IMR-90 (cell line): ENCODE results near the gene NMNAT3. TPM values are rescaled to one million over a fixed set of nuclear protein-coding genes. Genes with fewer than 3 reads are reported as not detected.

ENCODE experiments used
- ATAC-seq: fragments of 200-7000 bp; cut with Tn5 transposase; 2 replicates; pipeline ENCODE4 v1.9.1; 2020; ENCODE audit warnings: low read depth, mild to moderate bottlenecking, moderate library complexity
- BruUV-seq: library from RNA; stranded (reverse); fragments of 400-500 nt; replicated peaks from 2 replicates; lab custom pipeline; 2021; lab: Mats Ljungman, UMichigan
- CTCF ChIA-PET: fragments of 300-600 bp; formaldehyde crosslinking; extraction: SDS; loops from one replicate; lab custom pipeline; 2021; ENCODE audit warnings: antibody characterized with exemption; lab: Yijun Ruan, JAX
- POLR2A ChIA-PET: fragments of 300-600 bp; sonication (Branson Sonifier 250); formaldehyde crosslinking; loops from one replicate; lab custom pipeline; 2022; ENCODE audit warnings: antibody characterized with exemption; ENCODE audit not compliant: unreplicated experiment; lab: Charles Lee
- DNase-seq: peaks from one replicate; pipeline ENCODE4 v3.0.0; 2013
- H2AFZ ChIP-seq: replicated peaks from 2 replicates; pipeline ENCODE3; 2013; ENCODE audit warnings: low read length, mild to moderate bottlenecking; ENCODE audit not compliant: poor library complexity
- H2AK5ac ChIP-seq: 2 replicates; pipeline ENCODE4 v1.6.1; 2013; ENCODE audit warnings: low read depth, low read length, inconsistent platforms
- H2AK9ac ChIP-seq: replicated peaks from 2 replicates; pipeline ENCODE3; 2013; ENCODE audit warnings: mild to moderate bottlenecking, low read depth, low read length, moderate library complexity; ENCODE audit not compliant: poor library complexity
- H2BK120ac ChIP-seq: 2 replicates; pipeline ENCODE4 v1.6.1; 2013; ENCODE audit warnings: low read depth, low read length, inconsistent platforms
- H2BK15ac ChIP-seq: 3 replicates; pipeline ENCODE4 v1.6.1; 2013; ENCODE audit warnings: low read depth, low read length, inconsistent platforms
- H2BK20ac ChIP-seq: 2 replicates; pipeline ENCODE4 v1.6.1; 2013; ENCODE audit warnings: low read depth, mild to moderate bottlenecking, inconsistent platforms, low read length, moderate library complexity
- H2BK5ac ChIP-seq: 2 replicates; pipeline ENCODE4 v1.6.1; 2013; ENCODE audit warnings: mild to moderate bottlenecking, low read depth, low read length, inconsistent platforms; ENCODE audit not compliant: poor library complexity, severe bottlenecking
- H3K14ac ChIP-seq: replicated peaks from 2 replicates; pipeline ENCODE4 v1.6.1; 2013; ENCODE audit warnings: low read depth, low read length, inconsistent platforms
- H3K18ac ChIP-seq: 2 replicates; pipeline ENCODE4 v1.6.1; 2013; ENCODE audit warnings: low read depth, low read length, control low read depth
- H3K23ac ChIP-seq: 2 replicates; pipeline ENCODE4 v1.6.1; 2013; ENCODE audit warnings: low read depth, low read length, inconsistent platforms
- H3K27ac ChIP-seq: 2 replicates; pipeline ENCODE4 v1.5.1; 2013; ENCODE audit warnings: mild to moderate bottlenecking, control low read depth, low read length; ENCODE audit not compliant: insufficient read depth
- H3K27me3 ChIP-seq: 2 replicates; pipeline ENCODE4 v1.6.1; 2013; ENCODE audit warnings: low read length; ENCODE audit not compliant: control insufficient read depth, insufficient read depth
- H3K36me3 ChIP-seq: 2 replicates; pipeline ENCODE4 v1.6.1; 2013; ENCODE audit warnings: low read length, mixed read lengths; ENCODE audit not compliant: control insufficient read depth, insufficient read depth
- H3K4ac ChIP-seq: 2 replicates; pipeline ENCODE4 v1.6.1; 2013; ENCODE audit warnings: low read depth, low read length, inconsistent platforms
- H3K4me1 ChIP-seq: 2 replicates; pipeline ENCODE4 v1.6.1; 2013; ENCODE audit warnings: low read length, mixed read lengths; ENCODE audit not compliant: control insufficient read depth, insufficient read depth
- H3K4me2 ChIP-seq: 2 replicates; pipeline ENCODE4 v1.6.1; 2013; ENCODE audit warnings: low read depth, mild to moderate bottlenecking, control low read depth, low read length, moderate library complexity
- H3K4me3 ChIP-seq: 2 replicates; pipeline ENCODE4 v1.5.1; 2013; ENCODE audit warnings: low read depth, mild to moderate bottlenecking, control low read depth, low read length, moderate library complexity; ENCODE audit not compliant: insufficient read depth
- H3K56ac ChIP-seq: 2 replicates; pipeline ENCODE4 v1.6.1; 2013; ENCODE audit warnings: low read length, inconsistent platforms; ENCODE audit not compliant: insufficient read depth; ENCODE audit errors: extremely low read depth
- H3K79me1 ChIP-seq, 2 experiments: 2 replicates each; pipeline ENCODE4 v1.6.1; 2013; ENCODE audit warnings: low read length in 2 of 2, inconsistent platforms in 1 of 2, low read depth in 1 of 2
- H3K9ac ChIP-seq: 2 replicates; pipeline ENCODE4 v1.6.1; 2013; ENCODE audit warnings: low read depth, low read length, control low read depth
- H3K9me1 ChIP-seq: 2 replicates; pipeline ENCODE4 v1.6.1; 2013; ENCODE audit warnings: low read length, inconsistent platforms; ENCODE audit not compliant: insufficient read depth
- H3K9me3 ChIP-seq: 2 replicates; pipeline ENCODE4 v1.6.1; 2013; ENCODE audit warnings: low read length; ENCODE audit not compliant: control insufficient read depth, insufficient read depth
- H4K20me1 ChIP-seq: 2 replicates; pipeline ENCODE4 v1.6.1; 2013; ENCODE audit warnings: low read length, inconsistent platforms; ENCODE audit not compliant: insufficient read depth
- H4K5ac ChIP-seq: 2 replicates; pipeline ENCODE4 v1.6.1; 2013; ENCODE audit warnings: mild to moderate bottlenecking, low read depth, low read length, control low read depth
- H4K8ac ChIP-seq, 2 experiments: 2 replicates each; pipeline ENCODE4 v1.6.1; 2013; ENCODE audit warnings: low read depth in 2 of 2, low read length in 2 of 2, control low read depth in 1 of 2, inconsistent platforms in 1 of 2
- H4K91ac ChIP-seq: 2 replicates; pipeline ENCODE4 v1.6.1; 2013; ENCODE audit warnings: low read depth, low read length, inconsistent platforms; ENCODE audit not compliant: insufficient read depth
- CHD1 ChIP-seq: IDR thresholded peaks from 2 replicates; pipeline ENCODE4 v1.6.1; 2012; ENCODE audit warnings: low read depth, low read length, improper control_type of control experiment
- MAFK ChIP-seq: IDR thresholded peaks from 2 replicates; pipeline ENCODE4 v1.6.1; 2012; ENCODE audit warnings: low read depth, low read length, improper control_type of control experiment
- MAZ ChIP-seq: IDR thresholded peaks from 2 replicates; pipeline ENCODE4 v1.6.1; 2012; ENCODE audit warnings: low read depth, mild to moderate bottlenecking, low read length, improper control_type of control experiment, moderate library complexity, borderline replicate concordance
- POLR2A ChIP-seq: IDR thresholded peaks from 2 replicates; pipeline ENCODE4 v1.6.1; 2012; ENCODE audit warnings: mild to moderate bottlenecking, low read depth, low read length
- RFX5 ChIP-seq: IDR thresholded peaks from 2 replicates; pipeline ENCODE4 v1.8.0; 2012; ENCODE audit warnings: low read depth, mild to moderate bottlenecking, low read length, moderate library complexity
- WGBS, 2 experiments: methylation state at CpG; one replicate each; pipeline versions ENCODE4 v1.1.5 to v1.1.7; 2013; ENCODE audit warnings: missing lambda C conversion rate in 2 of 2; ENCODE audit not compliant: insufficient read length in 1 of 2; ENCODE audit errors: extremely low coverage in 2 of 2; 5-methylcytosine and 5-hydroxymethylcytosine counted together
- dilution Hi-C: fragments of 300-500 bp; cut with HindIII; formaldehyde crosslinking; loops from one replicate; pipeline ENCODE4 v1.14.3; 2018; ENCODE audit warnings: low sequenced_read_pairs; ENCODE audit not compliant: unreplicated experiment
- in situ Hi-C: fragments of 300-500 bp; cut with MboI; formaldehyde crosslinking; loops from 3 replicates; pipeline ENCODE4 v1.14.3; 2019; ENCODE audit warnings: low sequenced_read_pairs, inconsistent platforms, mixed read lengths
- intact Hi-C: fragments of 100-400 bp; cut with micrococcal nuclease; formaldehyde crosslinking; loops from 2 replicates; pipeline ENCODE4 v1.10.0; 2022
- polyA plus RNA-seq, 3 experiments: library from polyadenylated mRNA; depleted of rRNA; stranded (reverse); fragments of >200 nt; gene quantifications; 2 replicates each; pipeline ENCODE4 v1.2.3, GENCODE V29; 2012; ENCODE audit warnings: low replicate concordance in 1 of 3
- total RNA-seq: library from RNA; depleted of rRNA; stranded (reverse); fragments of >200 nt; gene quantifications from 2 replicates; pipeline ENCODE4 v1.2.3, GENCODE V29; 2012
- TF ChIP-seq, protein P1 (sequence below): conservative IDR thresholded peaks from 2 replicates; pipeline ENCODE4 v1.5.1; 2012; ENCODE audit warnings: mild to moderate bottlenecking, low read depth, low read length, improper control_type of control experiment

The NMNAT3 gene
- total and polyA plus RNA-seq, 2 of the 4 experiments (the other 2 are of a cell fraction), result 0.12 to 0.36 TPM

DNA sequence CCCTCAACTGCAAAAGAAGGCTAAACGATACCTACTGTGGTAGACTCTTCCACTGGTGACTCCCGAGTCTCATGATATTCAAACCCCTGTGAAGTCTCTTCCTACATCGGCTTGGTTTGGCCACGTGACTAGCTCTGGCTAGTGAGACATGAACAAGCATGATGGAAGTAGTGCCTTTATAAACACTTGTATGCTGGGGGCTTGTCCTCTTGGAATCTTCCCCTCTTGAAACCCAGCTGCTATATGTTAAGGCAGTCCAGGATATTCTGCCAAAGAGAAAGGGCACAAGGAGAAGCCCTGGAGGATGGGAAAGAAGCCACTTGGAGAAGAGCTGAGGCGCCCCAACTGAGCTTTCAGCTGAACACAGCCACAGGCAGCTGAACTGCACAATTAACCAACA lies 154.6 kb downstream of the NMNAT3 start:
- H3K56ac ChIP-seq, result no peak overlapping the region
- no peak overlapping the region for H3K27ac ChIP-seq
- in situ Hi-C loops (no loop called here), dilution Hi-C loops (no loop called here), intact Hi-C loops (no loop called here)
- WGBS, 2 experiments, result no CpG with 5 or more reads among the region's 5 CpGs
- H2AK9ac ChIP-seq, result no peak overlapping the region
- H3K4me1 ChIP-seq, result no peaks in the 10 kb centered on the region
- no peak overlapping the region for H4K5ac ChIP-seq
- no peak overlapping the region for H3K4me3 ChIP-seq
- no peaks in the 10 kb centered on the region for H4K20me1 ChIP-seq
- H3K4me2 ChIP-seq, result no peak overlapping the region
- H2BK5ac ChIP-seq, result no peak overlapping the region
- no peaks in the 10 kb centered on the region for H3K9me3 ChIP-seq
- no peak for ATAC-seq
- no peak overlapping the region for H3K23ac ChIP-seq
- H2BK120ac ChIP-seq, result no peak overlapping the region
- ChIA-PET CTCF (no interaction called here), POLR2A (no interaction called here)
- no peak overlapping the region for H3K4ac ChIP-seq
- H3K36me3 ChIP-seq, result no peaks in the 10 kb centered on the region
- H3K9ac ChIP-seq, result no peak overlapping the region
- no peaks in the 10 kb centered on the region for H3K9me1 ChIP-seq
- TF ChIP-seq RFX5 (no peak), MAFK (no peak), POLR2A (no peak), CHD1 (no peak), MAZ (no peak)
- TF ChIP-seq, protein P1, sequence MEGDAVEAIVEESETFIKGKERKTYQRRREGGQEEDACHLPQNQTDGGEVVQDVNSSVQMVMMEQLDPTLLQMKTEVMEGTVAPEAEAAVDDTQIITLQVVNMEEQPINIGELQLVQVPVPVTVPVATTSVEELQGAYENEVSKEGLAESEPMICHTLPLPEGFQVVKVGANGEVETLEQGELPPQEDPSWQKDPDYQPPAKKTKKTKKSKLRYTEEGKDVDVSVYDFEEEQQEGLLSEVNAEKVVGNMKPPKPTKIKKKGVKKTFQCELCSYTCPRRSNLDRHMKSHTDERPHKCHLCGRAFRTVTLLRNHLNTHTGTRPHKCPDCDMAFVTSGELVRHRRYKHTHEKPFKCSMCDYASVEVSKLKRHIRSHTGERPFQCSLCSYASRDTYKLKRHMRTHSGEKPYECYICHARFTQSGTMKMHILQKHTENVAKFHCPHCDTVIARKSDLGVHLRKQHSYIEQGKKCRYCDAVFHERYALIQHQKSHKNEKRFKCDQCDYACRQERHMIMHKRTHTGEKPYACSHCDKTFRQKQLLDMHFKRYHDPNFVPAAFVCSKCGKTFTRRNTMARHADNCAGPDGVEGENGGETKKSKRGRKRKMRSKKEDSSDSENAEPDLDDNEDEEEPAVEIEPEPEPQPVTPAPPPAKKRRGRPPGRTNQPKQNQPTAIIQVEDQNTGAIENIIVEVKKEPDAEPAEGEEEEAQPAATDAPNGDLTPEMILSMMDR, result no peak
- no peak overlapping the region for H3K18ac ChIP-seq
- no peaks in the 10 kb centered on the region for H3K79me1 ChIP-seq
- H2AFZ ChIP-seq, result no peak overlapping the region
- no peaks in the 10 kb centered on the region for H3K27me3 ChIP-seq
- no peak overlapping the region for H4K8ac ChIP-seq
- no peak overlapping the region for H3K14ac ChIP-seq
- no peak overlapping the region for H2BK20ac ChIP-seq
- no peak overlapping the region for H2AK5ac ChIP-seq
- DNase-seq, result no peak
- no peak overlapping the region for H4K91ac ChIP-seq
- no TSS peak for BruUV-seq
- no peak overlapping the region for H2BK15ac ChIP-seq
